Dermis blood vessel endothelial cell (primary cell): ENCODE data around the gene CCSER1. TPM values are rescaled to one million over a fixed set of nuclear protein-coding genes. Genes with fewer than 3 reads are reported as not detected.
"Not testable (repeated sequence)": the region's sequence is repeated elsewhere in the genome, so short reads cannot be mapped to it uniquely, and the experiment has no call there.

Experiments
- DNase-seq: peaks from one replicate; pipeline ENCODE4 v3.0.0; 2010
- total RNA-seq: library from RNA; depleted of rRNA; stranded (reverse); fragments of >200 nt; gene quantifications from 2 replicates; pipeline ENCODE4 v1.2.3, GENCODE V29; 2014

The CCSER1 gene
- total RNA-seq, 1 donor from 2014 or later, result 5.4 TPM

GRCh38 chr4:90575371-90575770 is 448.2 kb downstream of the CCSER1 start:
- DNase-seq, result no peak

- DNase-seq, result no peak
Measured at GRCh38 chr4:90580326-90580725, 453.1 kb downstream of the CCSER1 start.

- DNase-seq, result peak; percentile 1
Measured at GRCh38 chr4:90582087-90582486, 454.9 kb downstream of the CCSER1 start.

DNA sequence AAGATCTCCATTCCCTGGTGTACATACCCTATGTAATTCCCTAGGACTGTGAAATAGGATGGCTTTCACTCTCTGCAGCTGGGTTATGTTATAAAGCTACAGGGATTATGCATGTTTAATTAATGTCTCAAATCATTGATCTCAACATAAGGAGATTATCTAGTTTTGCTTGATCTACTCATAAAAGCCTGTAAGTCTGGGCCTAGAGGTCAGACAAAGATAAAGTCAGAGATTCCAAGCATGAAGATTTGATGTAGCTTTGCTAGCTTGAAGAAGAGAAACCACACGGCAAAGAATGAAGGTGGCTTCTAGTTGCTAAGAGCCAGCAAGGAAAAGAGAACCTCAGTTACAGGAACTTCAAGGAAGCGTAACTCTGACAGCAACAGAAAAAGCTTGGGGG is 456.9 kb downstream of the CCSER1 start:
- DNase-seq, result no peak

DNA sequence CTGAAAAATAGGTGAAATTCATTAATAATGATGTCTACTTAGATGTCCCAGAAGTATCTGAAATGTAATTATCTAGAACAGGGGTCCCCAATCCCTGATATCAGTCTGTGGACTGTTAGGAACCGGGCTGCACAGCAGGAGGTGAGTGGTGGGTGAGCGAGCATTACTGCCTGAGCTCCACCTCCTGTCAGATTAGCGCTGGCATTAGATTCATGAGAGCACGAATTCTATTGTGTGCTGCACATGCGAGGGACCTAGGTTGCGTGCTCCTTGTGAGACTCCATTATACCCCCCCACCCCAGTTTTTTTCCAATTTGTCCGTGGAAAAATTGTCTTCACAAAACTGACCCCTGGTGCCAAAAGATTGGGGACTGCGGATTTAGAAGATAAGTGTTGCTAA is 458.8 kb downstream of the CCSER1 start:
- no peak for DNase-seq

DNA sequence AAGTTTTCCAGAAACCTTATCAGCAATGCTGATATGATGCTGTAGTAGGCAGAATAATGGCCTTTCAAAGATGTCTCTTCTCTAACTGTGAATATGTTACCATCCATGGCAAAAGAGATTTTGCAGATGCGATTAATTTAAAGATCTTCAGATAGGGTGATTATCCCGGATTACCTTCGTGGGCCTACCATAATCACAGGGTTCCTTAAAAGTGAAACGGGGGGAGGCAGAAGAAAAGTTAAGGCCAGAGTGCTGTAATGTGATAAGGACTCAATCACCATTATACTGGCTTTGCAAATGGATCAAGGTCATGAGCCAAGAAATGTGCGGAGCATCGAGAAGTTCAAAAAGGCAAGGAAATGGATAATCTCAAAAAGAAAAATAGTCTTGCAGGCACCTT is 459.6 kb downstream of the CCSER1 start:
- DNase-seq, result no peak

- DNase-seq, result no peak
Measured at GRCh38 chr4:90597927-90598326, 470.7 kb downstream of the CCSER1 start.

- DNase-seq, result no peak
Measured at GRCh38 chr4:90598741-90599140, 471.5 kb downstream of the CCSER1 start.

- no peak for DNase-seq
Measured at GRCh38 chr4:90602726-90603125, 475.5 kb downstream of the CCSER1 start.

DNA sequence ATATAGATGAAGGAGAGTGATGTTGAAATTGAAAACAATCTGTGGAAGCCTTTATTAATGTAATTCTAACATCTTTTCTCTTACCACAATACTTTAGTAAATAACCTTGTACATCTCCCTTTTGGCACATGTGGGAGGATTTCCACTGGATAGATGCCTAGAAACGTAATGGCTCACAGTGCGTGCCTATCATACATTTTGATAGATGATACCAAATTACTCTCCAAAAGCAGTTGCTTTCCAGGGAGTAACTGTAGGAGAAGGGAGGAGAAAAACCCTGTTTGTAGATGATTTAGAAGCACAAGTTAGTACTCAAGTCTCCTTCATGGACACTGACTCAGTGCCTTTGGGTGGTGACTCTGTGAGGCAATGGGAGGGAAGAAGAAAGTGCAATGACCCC is 476.3 kb downstream of the CCSER1 start:
- DNase-seq, result no peak

DNA sequence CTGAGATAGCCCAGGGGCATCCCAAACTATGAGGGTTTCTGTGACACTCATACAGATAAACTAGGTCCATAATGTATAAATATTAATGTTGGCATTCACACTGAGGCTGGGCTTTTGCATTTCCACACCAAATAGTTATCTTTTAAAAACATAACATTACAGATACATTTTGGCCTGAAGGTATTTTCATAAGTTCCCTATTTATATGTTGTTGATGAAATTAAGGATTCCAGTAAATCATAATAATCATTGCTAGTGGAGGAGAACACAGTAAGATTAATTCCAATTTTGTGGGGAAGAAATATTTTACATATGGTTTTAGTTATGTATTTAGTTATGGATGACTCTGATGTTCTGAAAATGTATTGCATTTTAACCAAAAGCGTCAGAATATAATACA is 479.6 kb downstream of the CCSER1 start:
- DNase-seq, result no peak

- DNase-seq, result no peak
Measured at GRCh38 chr4:90614371-90614770, 487.2 kb downstream of the CCSER1 start.

DNA sequence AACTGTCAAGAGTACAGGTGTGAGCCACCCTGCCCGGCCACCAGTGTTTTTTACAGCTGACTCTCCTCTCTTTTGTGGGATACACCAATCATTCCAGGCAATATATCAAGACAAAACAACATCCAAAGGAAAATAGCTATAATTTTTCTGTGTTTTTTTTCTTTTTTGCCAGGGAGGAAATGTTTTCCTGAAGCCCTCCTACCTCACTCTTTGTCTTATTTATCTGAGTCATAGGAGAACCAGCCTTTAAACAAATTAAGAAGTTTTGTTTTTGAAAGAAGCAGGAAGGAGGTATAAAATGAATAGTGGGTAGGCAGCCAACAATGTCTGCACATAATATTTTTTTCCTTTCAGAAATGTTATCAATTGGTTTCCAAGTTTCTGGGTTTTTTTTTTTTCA is 493.9 kb downstream of the CCSER1 start:
- peak; percentile 58 for DNase-seq

GRCh38 chr4:90624781-90625180 is 497.6 kb downstream of the CCSER1 start:
- DNase-seq, result peak; percentile 18

- DNase-seq, result no peak
Measured at GRCh38 chr4:90641861-90642599, 514.8 kb downstream of the CCSER1 start.

GRCh38 chr4:90643156-90643555 is 516.0 kb downstream of the CCSER1 start:
- no peak for DNase-seq

- DNase-seq, result no peak
Measured at GRCh38 chr4:90648311-90648710, 521.1 kb downstream of the CCSER1 start.

- DNase-seq, result no peak
Measured at GRCh38 chr4:90648791-90649190, 521.6 kb downstream of the CCSER1 start.

DNA sequence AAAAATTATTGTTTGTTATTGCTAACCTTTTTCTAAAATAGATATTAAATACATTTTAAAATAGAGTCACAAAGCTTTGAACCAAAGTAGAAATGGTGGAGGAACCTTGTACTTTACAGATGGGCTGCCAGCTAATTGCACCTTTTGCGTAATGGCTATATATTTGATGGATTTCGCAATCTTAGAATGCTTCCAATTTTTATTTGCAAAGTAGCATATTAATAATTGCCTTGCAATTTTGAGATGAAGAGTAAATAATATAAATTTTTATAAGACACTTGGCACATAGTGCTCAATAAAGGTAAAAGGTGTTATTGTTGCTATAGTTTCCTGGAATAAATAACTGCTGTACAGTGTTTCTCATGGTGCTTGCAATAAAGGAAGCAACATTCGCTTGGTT is 533.5 kb downstream of the CCSER1 start:
- DNase-seq, result no peak

DNA sequence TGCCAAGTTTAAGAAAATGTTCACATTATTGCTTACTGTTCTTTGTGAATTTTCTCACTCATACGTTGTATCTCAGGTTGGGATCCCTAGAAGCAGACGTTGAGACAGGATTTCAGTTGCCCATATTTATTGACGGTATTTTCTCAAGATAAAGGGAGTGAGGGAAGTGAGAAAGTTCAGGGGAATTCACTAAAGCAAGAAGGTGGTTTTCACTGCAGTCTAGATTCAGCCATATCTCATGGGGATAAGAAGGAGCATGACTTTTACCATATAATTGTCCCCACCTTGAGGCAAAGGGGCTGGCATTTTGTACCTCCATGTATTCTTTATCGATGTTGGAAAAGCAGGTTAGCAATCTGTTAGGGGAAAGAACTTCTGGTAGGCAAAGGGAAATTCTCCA is 543.0 kb downstream of the CCSER1 start:
- DNase-seq, result no peak

GRCh38 chr4:90689739-90690138 is 562.5 kb downstream of the CCSER1 start:
- DNase-seq, result no peak

GRCh38 chr4:90695411-90695810 is 568.2 kb downstream of the CCSER1 start:
- no peak for DNase-seq

DNA sequence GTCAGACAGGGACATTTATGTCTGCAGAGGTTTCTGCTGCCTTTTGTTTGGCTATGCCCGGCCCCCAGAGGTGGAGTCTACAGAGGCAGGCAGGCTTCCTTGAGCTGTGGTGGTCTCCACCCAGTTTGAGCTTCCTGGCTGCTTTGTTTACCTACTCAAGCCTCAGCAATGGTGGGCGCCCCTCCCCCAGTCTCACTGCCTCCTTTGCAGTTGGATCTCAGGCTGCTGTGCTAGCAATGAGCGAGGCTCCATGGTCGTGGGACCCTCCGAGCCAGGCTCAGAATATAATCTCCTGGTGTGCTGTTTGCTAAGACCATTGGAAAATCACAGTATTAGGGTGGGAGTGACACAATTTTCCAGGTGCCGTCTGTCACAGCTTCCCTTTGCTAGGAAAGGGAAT is 578.3 kb downstream of the CCSER1 start:
- not testable (repeated sequence) for DNase-seq

GRCh38 chr4:90715242-90715641 is 588.0 kb downstream of the CCSER1 start:
- no peak for DNase-seq

DNA sequence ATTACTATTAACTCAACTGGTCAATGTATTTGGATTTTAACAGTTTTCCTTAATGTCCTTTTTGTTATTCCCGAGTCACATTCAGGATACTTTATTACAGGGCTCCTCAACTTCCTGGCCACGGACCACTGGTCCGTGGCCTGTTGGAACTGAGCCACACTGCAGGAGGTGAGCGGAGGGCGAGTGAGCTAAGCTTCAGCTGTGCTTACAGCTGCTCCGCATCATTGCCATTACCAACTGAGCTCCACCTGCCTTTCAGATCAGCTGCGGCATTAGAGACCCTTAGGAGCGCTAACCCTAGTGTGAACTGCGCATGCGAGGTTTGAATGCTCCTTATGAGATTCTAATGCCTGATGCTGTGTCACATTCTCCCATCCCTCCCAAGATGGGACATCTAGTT is 591.7 kb downstream of the CCSER1 start:
- DNase-seq, result no peak
